Activated CD4-positive, alpha-beta memory T cell treated with anti-CD3 and anti-CD28 coated beads for 36 hours (primary cell): Measurements from ENCODE around the gene QKI. TPM values are rescaled to one million over a fixed set of nuclear protein-coding genes. Genes with fewer than 3 reads are reported as not detected.

Experiments used
- CTCF ChIA-PET: fragments of 350-600 bp; sonication (Branson Sonifier 250); formaldehyde crosslinking; loops from one replicate; lab custom pipeline; 2021; ENCODE audit warnings: antibody characterized with exemption, inconsistent platforms; lab: Charles Lee
- POLR2A ChIA-PET: fragments of 350-600 bp; sonication (Branson Sonifier 250); formaldehyde crosslinking; loops from one replicate; lab custom pipeline; 2021; ENCODE audit warnings: antibody characterized with exemption; lab: Charles Lee
- DNase-seq: peaks from one replicate; pipeline ENCODE4 v3.0.0-alpha.2; 2020
- H3K27ac Mint-ChIP-seq: one replicate; pipeline ENCODE4 v1.8.0; 2021; ENCODE audit warnings: mixed read lengths
- H3K27me3 Mint-ChIP-seq: one replicate; pipeline ENCODE4 v1.8.0; 2021; ENCODE audit warnings: mixed read lengths
- H3K36me3 Mint-ChIP-seq: one replicate; pipeline ENCODE4 v1.8.0; 2021; ENCODE audit warnings: mixed read lengths
- H3K4me1 Mint-ChIP-seq: one replicate; pipeline ENCODE4 v1.8.0; 2021; ENCODE audit warnings: low read depth, mixed read lengths
- H3K4me3 Mint-ChIP-seq: one replicate; pipeline ENCODE4 v1.8.0; 2021; ENCODE audit warnings: mild to moderate bottlenecking, mixed read lengths
- H3K9me3 Mint-ChIP-seq: one replicate; pipeline ENCODE4 v1.8.0; 2021; ENCODE audit warnings: mixed read lengths
- intact Hi-C: fragments of 100-400 bp; cut with micrococcal nuclease; formaldehyde crosslinking; loops from one replicate; pipeline ENCODE4 v1.15.1; 2023
- total RNA-seq, 2 experiments: library from RNA; stranded (reverse); gene quantifications; one replicate each; pipeline ENCODE4 v1.2.3, GENCODE V29; 2021

Gene QKI
- total RNA-seq, 2 experiments from 2014 or later = 43.9 to 44.2 TPM

- intact Hi-C loops = no loop called here
- ChIA-PET CTCF (no interaction called here), POLR2A (no interaction called here)
- Mint-ChIP-seq H3K27me3 (no peaks in the 10 kb centered on the region), H3K36me3 (peaks cover 25% of the 10 kb centered on the region), H3K9me3 (no peaks in the 10 kb centered on the region), H3K4me1 (no peaks in the 10 kb centered on the region), H3K27ac (no peak overlapping the region), H3K4me3 (no peak overlapping the region)
- DNase-seq = no peak
Observed at GRCh38 chr6:163563318-163563717, 148.8 kb downstream of the QKI start.

- Mint-ChIP-seq H3K9me3 (no peaks in the 10 kb centered on the region), H3K36me3 (peaks cover 18% of the 10 kb centered on the region), H3K27ac (no peak overlapping the region), H3K4me1 (no peaks in the 10 kb centered on the region), H3K27me3 (no peaks in the 10 kb centered on the region), H3K4me3 (no peak overlapping the region)
- CTCF ChIA-PET = no interaction called here
- intact Hi-C loops = no loop called here
- POLR2A ChIA-PET = no interaction called here
- no peak for DNase-seq
Observed at GRCh38 chr6:163564534-163564933, 150.0 kb downstream of the QKI start.

- H3K4me1 Mint-ChIP-seq = no peaks in the 10 kb centered on the region
- no peak overlapping the region for H3K4me3 Mint-ChIP-seq
- ChIA-PET CTCF (no interaction called here), POLR2A (no interaction called here)
- H3K36me3 Mint-ChIP-seq = peaks cover 18% of the 10 kb centered on the region
- H3K9me3 Mint-ChIP-seq = no peaks in the 10 kb centered on the region
- H3K27me3 Mint-ChIP-seq = no peaks in the 10 kb centered on the region
- no peak for DNase-seq
- no peak overlapping the region for H3K27ac Mint-ChIP-seq
- intact Hi-C loops = no loop called here
Observed at GRCh38 chr6:163565140-163565539, 150.6 kb downstream of the QKI start.

DNA sequence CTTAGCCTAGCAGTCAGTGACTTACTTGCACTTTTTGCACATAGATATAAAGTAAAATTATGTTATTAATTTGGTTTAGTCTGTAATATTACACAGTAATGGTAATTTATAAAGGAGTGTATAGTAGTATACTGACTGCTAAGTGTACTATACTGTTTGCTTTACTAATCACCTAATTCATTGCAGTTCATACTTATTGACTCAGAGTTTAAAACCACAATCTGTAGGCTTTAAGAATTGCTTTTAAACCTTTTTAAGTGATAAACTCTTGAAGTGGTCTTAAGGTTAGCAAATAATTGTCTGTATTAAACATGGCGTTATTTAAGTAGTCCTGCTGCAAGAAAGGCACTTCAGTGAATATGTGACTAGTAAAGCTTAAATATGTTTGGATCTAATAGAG, 151.5 kb downstream of the QKI start:
- ChIA-PET CTCF (no interaction called here), POLR2A (no interaction called here)
- Mint-ChIP-seq H3K4me3 (no peak overlapping the region), H3K27me3 (no peaks in the 10 kb centered on the region), H3K27ac (no peak overlapping the region), H3K36me3 (peaks cover 27% of the 10 kb centered on the region), H3K9me3 (no peaks in the 10 kb centered on the region), H3K4me1 (no peaks in the 10 kb centered on the region)
- no peak for DNase-seq
- intact Hi-C loops = no loop called here

DNA sequence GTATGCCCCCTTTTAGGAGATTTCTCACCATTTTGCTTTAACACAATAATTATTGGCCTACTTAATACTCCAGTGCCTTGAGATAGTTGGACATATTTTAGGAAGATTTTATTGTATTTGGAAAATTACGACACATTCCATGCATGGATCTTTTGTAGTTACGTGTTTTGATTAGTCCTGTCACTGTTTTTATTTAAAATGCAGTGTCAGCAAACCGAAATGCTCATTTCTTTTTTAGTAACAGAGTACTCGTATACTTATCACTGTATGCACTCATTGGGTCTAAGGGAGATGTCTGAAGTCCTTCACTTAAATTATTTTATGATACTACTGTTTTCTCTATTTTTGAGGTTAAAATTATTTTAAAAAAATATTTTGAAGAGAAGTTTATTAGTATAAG, 153.8 kb downstream of the QKI start:
- Mint-ChIP-seq H3K27me3 (no peaks in the 10 kb centered on the region), H3K9me3 (no peaks in the 10 kb centered on the region), H3K27ac (no peak overlapping the region), H3K36me3 (peaks cover 33% of the 10 kb centered on the region), H3K4me1 (no peaks in the 10 kb centered on the region), H3K4me3 (no peak overlapping the region)
- POLR2A ChIA-PET = no interaction called here
- CTCF ChIA-PET = no interaction called here
- intact Hi-C loops = no loop called here
- DNase-seq = no peak

- POLR2A ChIA-PET = interaction anchor here (0.6 kb wide), 1 partner anchor 21 kb away, joined by 3 read pairs; no protein-coding TSS in a partner anchor
- Mint-ChIP-seq H3K4me1 (no peaks in the 10 kb centered on the region), H3K27me3 (no peaks in the 10 kb centered on the region), H3K36me3 (peaks cover 21% of the 10 kb centered on the region), H3K4me3 (no peak overlapping the region), H3K27ac (no peak overlapping the region), H3K9me3 (no peaks in the 10 kb centered on the region)
- intact Hi-C loops = no loop called here
- CTCF ChIA-PET = no interaction called here
- no peak for DNase-seq
Observed at GRCh38 chr6:163570579-163571231, 156.2 kb downstream of the QKI start.

DNA sequence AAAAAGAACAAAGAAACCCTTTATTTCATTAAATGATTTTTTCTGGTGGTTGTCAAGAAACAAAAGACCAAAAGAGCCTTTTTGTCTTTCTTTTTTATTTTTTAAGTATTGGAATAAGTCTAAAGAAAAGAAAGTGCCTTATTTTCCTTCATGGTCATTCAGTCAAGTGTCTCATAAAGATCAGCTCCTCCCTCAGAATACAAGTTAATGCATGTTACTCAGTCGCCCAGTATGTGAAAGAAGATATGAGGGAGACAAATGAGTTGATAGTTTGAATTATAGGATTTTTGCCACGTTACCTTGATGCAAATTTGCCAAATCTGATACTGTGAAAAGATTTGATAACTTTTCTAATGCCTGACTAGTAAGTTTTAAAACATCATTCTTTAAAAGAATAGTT, 157.2 kb downstream of the QKI start:
- no peaks in the 10 kb centered on the region for H3K9me3 Mint-ChIP-seq
- intact Hi-C loops = no loop called here
- CTCF ChIA-PET = no interaction called here
- H3K36me3 Mint-ChIP-seq = peaks cover 21% of the 10 kb centered on the region
- no peak overlapping the region for H3K27ac Mint-ChIP-seq
- POLR2A ChIA-PET = no interaction called here
- H3K4me3 Mint-ChIP-seq = no peak overlapping the region
- no peak for DNase-seq
- H3K27me3 Mint-ChIP-seq = no peaks in the 10 kb centered on the region
- H3K4me1 Mint-ChIP-seq = no peaks in the 10 kb centered on the region

DNA sequence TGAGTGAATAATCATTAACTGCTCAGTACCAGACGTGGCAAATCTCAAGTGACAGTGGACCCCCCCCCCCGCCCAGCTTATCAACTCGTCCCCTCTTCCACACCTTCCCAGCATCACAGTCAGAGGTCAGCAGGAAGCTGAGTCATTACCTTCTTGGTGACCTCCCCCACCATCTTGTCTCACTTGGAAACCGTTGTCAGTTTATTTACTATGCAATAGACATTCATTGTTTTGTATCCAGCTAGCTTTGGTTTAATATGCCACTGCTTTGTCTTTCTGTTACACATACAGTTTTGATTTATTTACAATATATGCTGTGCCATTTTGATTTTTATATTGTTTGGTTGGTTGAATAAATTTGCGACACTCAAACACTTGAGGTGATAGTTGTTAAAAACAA, 158.1 kb downstream of the QKI start:
- Mint-ChIP-seq H3K9me3 (no peaks in the 10 kb centered on the region), H3K4me3 (no peak overlapping the region), H3K27me3 (no peaks in the 10 kb centered on the region), H3K27ac (no peak overlapping the region), H3K4me1 (no peaks in the 10 kb centered on the region), H3K36me3 (peaks cover 21% of the 10 kb centered on the region)
- ChIA-PET CTCF (no interaction called here), POLR2A (no interaction called here)
- DNase-seq = no peak
- intact Hi-C loops = no loop called here

DNA sequence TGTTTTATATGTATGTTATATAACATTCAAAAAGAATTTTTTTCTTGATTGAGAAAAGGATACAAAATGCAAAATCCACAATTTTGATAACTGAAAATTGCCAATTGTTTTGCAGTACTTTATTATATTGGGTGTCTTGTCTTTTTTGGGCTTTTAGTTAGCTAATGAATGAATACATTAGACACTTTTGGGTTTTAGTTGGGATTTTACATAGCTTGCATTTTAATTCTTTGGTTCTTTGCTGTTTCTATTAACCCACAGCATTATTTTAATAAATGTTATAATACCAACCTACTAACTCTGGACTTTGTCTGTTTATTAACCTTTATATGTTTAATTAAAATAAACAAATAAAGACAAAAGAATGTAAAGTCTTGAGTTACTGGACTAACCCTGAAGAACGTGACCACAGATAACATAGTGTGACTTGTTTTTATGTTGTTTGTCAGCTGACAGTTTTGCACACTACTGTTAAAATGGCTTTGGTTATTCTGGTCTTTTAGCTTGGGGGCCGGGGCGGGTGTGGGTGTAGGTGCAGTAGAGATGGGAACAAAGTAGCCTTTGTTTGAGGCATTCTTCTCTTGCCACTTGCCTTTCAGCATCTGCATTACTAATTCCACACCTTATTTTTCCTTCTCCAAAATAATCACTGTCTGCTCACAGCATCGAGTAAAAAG, 159.1 kb downstream of the QKI start:
- intact Hi-C loops = no loop called here
- H3K27me3 Mint-ChIP-seq = no peaks in the 10 kb centered on the region
- H3K4me1 Mint-ChIP-seq = no peaks in the 10 kb centered on the region
- ChIA-PET POLR2A (no interaction called here), CTCF (no interaction called here)
- peaks cover 18% of the 10 kb centered on the region for H3K36me3 Mint-ChIP-seq
- no peak overlapping the region for H3K4me3 Mint-ChIP-seq
- DNase-seq = no peak
- no peak overlapping the region for H3K27ac Mint-ChIP-seq
- H3K9me3 Mint-ChIP-seq = no peaks in the 10 kb centered on the region

DNA sequence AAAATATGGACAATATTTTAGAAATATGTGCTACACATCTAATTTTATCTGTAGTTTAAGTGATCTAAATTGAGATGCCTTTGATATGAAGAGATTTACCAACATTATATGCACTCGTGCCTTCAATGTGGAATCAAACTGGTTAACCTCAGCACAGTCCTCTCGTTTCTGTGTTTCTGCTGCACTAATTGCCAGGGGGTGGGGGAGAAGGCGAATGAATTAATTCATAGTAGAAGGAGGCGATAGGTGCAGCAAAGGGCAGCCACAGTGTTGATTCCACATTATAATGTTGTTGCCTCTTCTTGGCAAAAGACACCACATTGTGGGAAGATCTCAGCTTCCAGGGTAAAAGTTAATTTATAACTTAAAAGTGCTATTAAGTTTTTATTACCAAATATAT, 161.6 kb downstream of the QKI start:
- ChIA-PET POLR2A (no interaction called here), CTCF (no interaction called here)
- H3K9me3 Mint-ChIP-seq = no peaks in the 10 kb centered on the region
- no peak overlapping the region for H3K27ac Mint-ChIP-seq
- no peak overlapping the region for H3K4me3 Mint-ChIP-seq
- intact Hi-C loops = no loop called here
- no peaks in the 10 kb centered on the region for H3K27me3 Mint-ChIP-seq
- H3K36me3 Mint-ChIP-seq = peaks cover 9% of the 10 kb centered on the region
- H3K4me1 Mint-ChIP-seq = no peaks in the 10 kb centered on the region
- no peak for DNase-seq

DNA sequence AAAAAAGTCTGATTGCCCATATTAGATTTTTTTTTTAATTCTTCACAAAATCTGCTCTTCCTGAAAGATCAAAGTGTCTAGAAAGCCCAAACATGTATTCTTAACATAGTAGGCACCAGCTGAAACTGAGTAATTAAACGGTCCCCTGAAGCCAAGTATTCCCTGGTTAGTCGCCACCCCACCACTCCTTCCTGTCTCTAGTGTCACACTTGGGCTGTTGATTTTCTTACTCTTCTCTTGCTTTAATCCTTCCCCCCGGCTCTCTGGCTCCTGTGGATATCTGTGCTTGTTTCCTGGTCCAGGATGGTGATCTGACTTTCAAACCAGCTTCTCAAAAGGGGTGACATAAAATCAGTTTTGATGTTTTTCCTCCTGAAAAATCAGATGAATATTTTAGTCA, 162.9 kb downstream of the QKI start:
- Mint-ChIP-seq H3K27me3 (no peaks in the 10 kb centered on the region), H3K4me3 (no peak overlapping the region), H3K36me3 (peaks cover 4% of the 10 kb centered on the region), H3K4me1 (no peaks in the 10 kb centered on the region), H3K9me3 (no peaks in the 10 kb centered on the region), H3K27ac (no peak overlapping the region)
- no peak for DNase-seq
- ChIA-PET POLR2A (no interaction called here), CTCF (no interaction called here)
- intact Hi-C loops = no loop called here

DNA sequence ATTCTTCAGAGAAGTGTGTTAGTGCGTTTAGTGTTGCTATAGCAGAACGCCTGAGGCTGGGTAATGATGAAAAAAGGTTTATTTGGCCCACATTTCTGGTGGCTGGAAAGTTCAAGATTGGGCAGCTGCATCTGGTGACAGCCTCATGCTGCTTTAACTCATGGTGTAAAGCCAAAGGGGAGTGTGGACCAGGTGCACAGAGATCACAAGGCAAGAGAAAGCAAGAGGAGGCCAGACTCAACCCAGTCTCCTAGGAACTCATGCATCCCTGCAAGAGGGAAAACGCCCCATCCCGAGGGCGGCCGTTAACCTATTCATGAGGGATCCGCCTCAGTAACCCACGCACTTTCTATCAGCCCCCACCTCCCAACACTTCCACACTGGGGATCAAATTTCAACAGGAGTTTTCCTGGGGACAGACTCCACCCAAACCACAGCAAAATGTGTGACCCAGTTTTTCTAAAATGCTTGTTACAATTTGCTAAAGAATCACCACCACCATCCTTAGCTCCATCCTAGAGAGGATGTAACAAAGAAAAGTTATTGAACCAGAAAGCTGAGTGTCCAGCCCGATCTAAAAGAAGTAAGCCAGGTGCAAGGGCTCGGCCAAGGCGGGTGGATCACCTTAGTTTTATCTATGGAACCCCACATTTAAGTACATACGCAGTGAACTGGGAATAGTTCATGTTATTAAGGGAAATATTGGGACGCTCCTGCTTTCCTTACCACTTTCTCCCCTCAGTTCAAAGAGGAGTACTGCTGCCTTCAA, 164.8 kb downstream of the QKI start:
- Mint-ChIP-seq H3K4me3 (no peak overlapping the region), H3K4me1 (no peaks in the 10 kb centered on the region), H3K36me3 (no peaks in the 10 kb centered on the region), H3K27me3 (no peaks in the 10 kb centered on the region), H3K27ac (no peak overlapping the region), H3K9me3 (no peaks in the 10 kb centered on the region)
- CTCF ChIA-PET = no interaction called here
- POLR2A ChIA-PET = no interaction called here
- intact Hi-C loops = no loop called here
- no peak for DNase-seq
